NT2/D1 (cell line): ENCODE results near the gene LPAR1.

Experiments
- SUZ12 ChIP-seq: IDR thresholded peaks from 2 replicates; pipeline ENCODE4 v1.6.1; 2011; ENCODE audit not compliant: insufficient read length, insufficient read depth; ENCODE audit errors: extremely low read depth
- YY1 ChIP-seq: IDR thresholded peaks from 2 replicates; pipeline ENCODE4 v1.6.1; 2011; ENCODE audit not compliant: insufficient read length, insufficient read depth
- ZNF274 ChIP-seq: IDR thresholded peaks from 2 replicates; pipeline ENCODE4 v1.6.1; 2011; ENCODE audit warnings: mild to moderate bottlenecking, low read depth, low read length

DNA sequence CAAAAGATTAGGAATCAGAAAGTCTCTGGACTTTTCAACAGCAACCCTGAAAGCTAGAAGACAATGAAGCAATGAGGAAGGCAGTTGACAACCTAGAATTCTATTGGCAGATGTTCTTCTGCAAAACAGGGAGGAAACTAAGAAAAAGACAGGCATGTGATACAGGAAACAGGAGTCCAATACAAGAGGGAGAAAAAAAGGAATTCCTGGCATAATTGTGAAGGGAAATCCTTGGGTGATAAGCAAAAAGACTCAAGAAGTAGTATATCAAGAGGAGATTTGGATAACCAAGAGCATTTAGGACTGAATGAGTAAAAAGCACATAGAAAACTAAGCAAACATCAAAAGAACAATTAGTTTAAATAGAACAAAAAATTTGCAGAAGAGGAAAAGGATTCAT is 58.6 kb downstream of the LPAR1 start:
- TF ChIP-seq ZNF274 = no peak
- TF ChIP-seq YY1 = no peak
- no peak for TF ChIP-seq SUZ12
